ENCODE measurements around the gene NRARP.

Gene NRARP

GRCh38 chr9:137308057-137308619 lies 6.1 kb upstream of the NRARP start:
- no peaks in the 10 kb centered on the region for H3K36me3 ChIP-seq (ENCODE audit: control insufficient read depth, low read length)
- no peak overlapping the region for H3K4me3 ChIP-seq (ENCODE audit: low read length)
- no peak overlapping the region for H3K27ac ChIP-seq (ENCODE audit: low read depth, low read length)
- H3K9me3 ChIP-seq (ENCODE audit: control insufficient read depth, insufficient read depth, low read length): no peaks in the 10 kb centered on the region
- no peaks in the 10 kb centered on the region for H3K79me2 ChIP-seq (ENCODE audit: control insufficient read depth, low read length)
- no peaks in the 10 kb centered on the region for H3K9me2 ChIP-seq (replicated peaks; ENCODE audit: control insufficient read depth, low read length)
- no peak for TF ChIP-seq CTCF (IDR thresholded peaks at IDR 0.05; ENCODE audit: low read depth, low read length, poor library complexity, severe bottlenecking)
- TF ChIP-seq EZH2phosphoT487 (IDR thresholded peaks at IDR 0.05; ENCODE audit: borderline replicate concordance, low read length): no peak
- H4K20me1 ChIP-seq (ENCODE audit: control insufficient read depth, insufficient read depth, low read depth, low read length): no peaks in the 10 kb centered on the region
- peaks cover 36% of the 10 kb centered on the region for H3K4me1 ChIP-seq (ENCODE audit: control insufficient read depth, low read length)
- peaks cover 20% of the 10 kb centered on the region for H3K27me3 ChIP-seq (ENCODE audit: control insufficient read depth, low read length)
- H3F3A ChIP-seq (ENCODE audit: control insufficient read depth, insufficient read depth): peaks cover under 1% of the 10 kb centered on the region; the same call in 1 of the 2 replicates
- no peak overlapping the region for H3K4me2 ChIP-seq (ENCODE audit: low read length)

GRCh38 chr9:137307255-137308056 lies 5.4 kb upstream of the NRARP start:
- no peaks in the 10 kb centered on the region for H3K36me3 ChIP-seq (ENCODE audit: control insufficient read depth, low read length)
- H3K79me2 ChIP-seq (ENCODE audit: control insufficient read depth, low read length): no peaks in the 10 kb centered on the region
- no peak overlapping the region for H3K4me3 ChIP-seq (ENCODE audit: low read length)
- peaks cover 20% of the 10 kb centered on the region for H3K27me3 ChIP-seq (ENCODE audit: control insufficient read depth, low read length)
- H3K9me2 ChIP-seq (replicated peaks; ENCODE audit: control insufficient read depth, low read length): no peaks in the 10 kb centered on the region
- TF ChIP-seq EZH2phosphoT487 (IDR thresholded peaks at IDR 0.05; ENCODE audit: borderline replicate concordance, low read length) (no peak), CTCF (IDR thresholded peaks at IDR 0.05; ENCODE audit: low read depth, low read length, poor library complexity, severe bottlenecking) (no peak)
- peaks cover 40% of the 10 kb centered on the region for H3K4me1 ChIP-seq (ENCODE audit: control insufficient read depth, low read length)
- no peak overlapping the region for H3K4me2 ChIP-seq (ENCODE audit: low read length)
- H3K9me3 ChIP-seq (ENCODE audit: control insufficient read depth, insufficient read depth, low read length): no peaks in the 10 kb centered on the region
- H4K20me1 ChIP-seq (ENCODE audit: control insufficient read depth, insufficient read depth, low read depth, low read length): no peaks in the 10 kb centered on the region
- peaks cover 3% of the 10 kb centered on the region; the same call in 1 of the 2 replicates for H3F3A ChIP-seq (ENCODE audit: control insufficient read depth, insufficient read depth)
- no peak overlapping the region for H3K27ac ChIP-seq (ENCODE audit: low read depth, low read length)

- no peaks in the 10 kb centered on the region for H3K36me3 ChIP-seq (ENCODE audit: control insufficient read depth, low read length)
- H3K9me2 ChIP-seq (replicated peaks; ENCODE audit: control insufficient read depth, low read length): no peaks in the 10 kb centered on the region
- H4K20me1 ChIP-seq (ENCODE audit: control insufficient read depth, insufficient read depth, low read depth, low read length): no peaks in the 10 kb centered on the region
- peaks cover 20% of the 10 kb centered on the region for H3K27me3 ChIP-seq (ENCODE audit: control insufficient read depth, low read length)
- H3K27ac ChIP-seq (ENCODE audit: low read depth, low read length): no peak overlapping the region
- H3F3A ChIP-seq (ENCODE audit: control insufficient read depth, insufficient read depth): peaks cover 3% of the 10 kb centered on the region; the same call in 1 of the 2 replicates
- H3K9me3 ChIP-seq (ENCODE audit: control insufficient read depth, insufficient read depth, low read length): no peaks in the 10 kb centered on the region
- TF ChIP-seq EZH2phosphoT487 (IDR thresholded peaks at IDR 0.05; ENCODE audit: borderline replicate concordance, low read length) (no peak), CTCF (IDR thresholded peaks at IDR 0.05; ENCODE audit: low read depth, low read length, poor library complexity, severe bottlenecking) (no peak)
- no peak overlapping the region for H3K4me3 ChIP-seq (ENCODE audit: low read length)
- peak overlapping the region; percentile 39; the same call in 1 of the 2 replicates for H3K4me2 ChIP-seq (ENCODE audit: low read length)
- peaks cover 41% of the 10 kb centered on the region for H3K4me1 ChIP-seq (ENCODE audit: control insufficient read depth, low read length)
- H3K79me2 ChIP-seq (ENCODE audit: control insufficient read depth, low read length): no peaks in the 10 kb centered on the region
These were observed 4.8 kb upstream of the NRARP start for GRCh38 chr9:137306850-137307254.
